HCT116 (cell line): Measurements from ENCODE around the gene SLC6A6. TPM values are rescaled to one million over a fixed set of nuclear protein-coding genes. Genes with fewer than 3 reads are reported as not detected.

ENCODE experiments used
- ATAC-seq: fragments of 200-7000 bp; cut with Tn5 transposase; 2 replicates; pipeline ENCODE4 v1.9.1; 2020; ENCODE audit warnings: mild to moderate bottlenecking, moderate library complexity
- BruUV-seq: library from RNA; stranded (reverse); fragments of 400-500 nt; replicated peaks from 2 replicates; lab custom pipeline; 2021; lab: Mats Ljungman, UMichigan
- CTCF ChIA-PET: fragments of 300-600 bp; sonication (Branson Sonifier 250); formaldehyde crosslinking; loops from one replicate; lab custom pipeline; 2021; ENCODE audit warnings: antibody characterized with exemption; lab: Charles Lee
- POLR2A ChIA-PET: fragments of 300-600, 350-600 bp; sonication (Branson Sonifier 250); formaldehyde crosslinking; loops from one replicate; lab custom pipeline; 2021; ENCODE audit warnings: antibody characterized with exemption; lab: Charles Lee
- RAD21 ChIA-PET, 2 experiments: fragments of 300-600 bp; sonication (Branson Sonifier 250); formaldehyde crosslinking; loops; one replicate each; lab custom pipeline; 2023; ENCODE audit warnings: low total read pairs in 2 of 2; ENCODE audit not compliant: uncharacterized antibody in 2 of 2, unreplicated experiment in 2 of 2, low non-redundant PET in 1 of 2; lab: Charles Lee
- DNase-seq: peaks from one replicate; pipeline ENCODE4 v3.0.0-alpha.2; 2010; ENCODE audit warnings: low read depth, low spot score
- H2AFZ ChIP-seq: fragments of 200-600 bp; shearing (Covaris generic), sonication (generic); 2 replicates; pipeline ENCODE4 v1.6.1; 2017; ENCODE audit warnings: low read depth, mixed run types, mixed read lengths, antibody characterized with exemption, low read length; ENCODE audit not compliant: poor library complexity, severe bottlenecking
- H3K27ac ChIP-seq: 2 replicates; pipeline ENCODE4 v1.5.1; 2012; ENCODE audit warnings: low read depth, low read length
- H3K27me3 ChIP-seq: fragments of 200-600 bp; sonication (generic); 2 replicates; pipeline ENCODE4 v1.6.1; 2016; ENCODE audit warnings: mixed run types, low read length, mixed read lengths; ENCODE audit not compliant: insufficient read depth
- H3K36me3 ChIP-seq, 2 experiments: fragments of 200-500 bp in 1 of 2; fragments of 200-600 bp in 1 of 2; sonication (Bioruptor generic) in 1 of 2; sonication (generic) in 1 of 2; 2 replicates each; pipeline versions ENCODE4 v1.5.1 to v1.6.1; 2014 to 2016; ENCODE audit warnings: low read length in 2 of 2, inconsistent platforms in 1 of 2, mixed read lengths in 1 of 2, mixed run types in 1 of 2; ENCODE audit not compliant: insufficient read depth in 2 of 2, control insufficient read depth in 1 of 2
- H3K4me1 ChIP-seq, 2 experiments: fragments of 200-600 bp in 1 of 2; sonication (generic) in 1 of 2; 2 replicates each; pipeline versions ENCODE4 v1.5.1 to v1.6.1; 2012 to 2017; ENCODE audit warnings: low read length in 2 of 2, inconsistent platforms in 1 of 2, mild to moderate bottlenecking in 1 of 2, mixed read lengths in 1 of 2, mixed run types in 1 of 2, moderate library complexity in 1 of 2; ENCODE audit not compliant: insufficient read depth in 2 of 2, control insufficient read depth in 1 of 2
- H3K4me2 ChIP-seq: fragments of 200-600 bp; sonication (generic); 2 replicates; pipeline ENCODE4 v1.6.1; 2017; ENCODE audit warnings: mixed run types, low read length, mixed read lengths
- H3K4me3 ChIP-seq, 2 experiments: fragments of 200-600 bp in 1 of 2; sonication (generic) in 1 of 2; replicated peaks in 1 of 2; 2 replicates each; pipeline ENCODE4 v1.5.1; 2011 to 2016; ENCODE audit warnings: low read length in 2 of 2, control low read depth in 1 of 2, low read depth in 1 of 2, mild to moderate bottlenecking in 1 of 2, mixed read lengths in 1 of 2, mixed run types in 1 of 2
- H3K79me2 ChIP-seq: fragments of 200-600 bp; sonication (generic); 2 replicates; pipeline ENCODE4 v1.6.1; 2017; ENCODE audit warnings: mild to moderate bottlenecking, mixed run types, low read length, moderate library complexity, mixed read lengths; ENCODE audit not compliant: insufficient read depth
- H3K9ac ChIP-seq: fragments of 200-600 bp; sonication (generic); 2 replicates; pipeline ENCODE4 v1.6.1; 2016; ENCODE audit warnings: low read length, mixed read lengths
- H3K9me2 ChIP-seq: fragments of 200-600 bp; sonication (generic), shearing (Covaris generic); 2 replicates; pipeline ENCODE4 v1.6.1; 2017; ENCODE audit warnings: mixed run types, mild to moderate bottlenecking, moderate library complexity; ENCODE audit not compliant: insufficient read depth
- H3K9me3 ChIP-seq, 2 experiments: fragments of 200-500 bp in 1 of 2; fragments of 200-600 bp in 1 of 2; sonication (Bioruptor generic) in 1 of 2; sonication (generic) in 1 of 2; 2 replicates each; pipeline ENCODE4 v1.6.1; 2014 to 2017; ENCODE audit warnings: low read length in 2 of 2, mixed read lengths in 2 of 2, inconsistent platforms in 1 of 2, low read depth in 1 of 2, mild to moderate bottlenecking in 1 of 2, mixed run types in 1 of 2, moderate library complexity in 1 of 2; ENCODE audit not compliant: control insufficient read depth in 1 of 2, insufficient read depth in 1 of 2
- H4K20me1 ChIP-seq: fragments of 200-600 bp; sonication (generic), shearing (Covaris generic); 2 replicates; pipeline ENCODE4 v1.6.1; 2017; ENCODE audit warnings: mixed run types, mild to moderate bottlenecking, moderate library complexity; ENCODE audit not compliant: insufficient read depth
- CEBPB ChIP-seq: IDR thresholded peaks from 2 replicates; pipeline ENCODE4 v1.6.1; 2012; ENCODE audit warnings: low read depth
- JUND ChIP-seq: IDR thresholded peaks from 2 replicates; pipeline ENCODE4 v1.6.1; 2012
- SIN3A ChIP-seq: IDR thresholded peaks from 2 replicates; pipeline ENCODE4 v1.6.1; 2012; ENCODE audit warnings: low read depth
- ZNF274 ChIP-seq: fragments of 200-500 bp; sonication (Bioruptor generic); IDR thresholded peaks from 2 replicates; pipeline ENCODE4 v1.6.1; 2014; ENCODE audit warnings: mild to moderate bottlenecking, low read depth, low read length, inconsistent platforms
- intact Hi-C: fragments of 100-400 bp; cut with micrococcal nuclease; formaldehyde crosslinking; loops from 2 replicates; pipeline ENCODE4 v1.10.0; 2022
- total RNA-seq: library from RNA; stranded (reverse); gene quantifications from one replicate; pipeline ENCODE4 v1.2.1, GENCODE V29; 2021; ENCODE audit not compliant: unreplicated experiment
- TF ChIP-seq, protein P1 (sequence below): IDR thresholded peaks from 2 replicates; pipeline ENCODE4 v1.6.1; 2011; ENCODE audit warnings: mild to moderate bottlenecking, low read length, moderate library complexity; ENCODE audit not compliant: insufficient replicate concordance; ENCODE audit errors: extremely low read depth
- TF ChIP-seq, protein P2 (sequence below): IDR thresholded peaks from 2 replicates; pipeline ENCODE4 v1.6.1; 2012

SLC6A6 gene
- total RNA-seq, 1 experiment from 2014 or later: 36.3 TPM

DNA sequence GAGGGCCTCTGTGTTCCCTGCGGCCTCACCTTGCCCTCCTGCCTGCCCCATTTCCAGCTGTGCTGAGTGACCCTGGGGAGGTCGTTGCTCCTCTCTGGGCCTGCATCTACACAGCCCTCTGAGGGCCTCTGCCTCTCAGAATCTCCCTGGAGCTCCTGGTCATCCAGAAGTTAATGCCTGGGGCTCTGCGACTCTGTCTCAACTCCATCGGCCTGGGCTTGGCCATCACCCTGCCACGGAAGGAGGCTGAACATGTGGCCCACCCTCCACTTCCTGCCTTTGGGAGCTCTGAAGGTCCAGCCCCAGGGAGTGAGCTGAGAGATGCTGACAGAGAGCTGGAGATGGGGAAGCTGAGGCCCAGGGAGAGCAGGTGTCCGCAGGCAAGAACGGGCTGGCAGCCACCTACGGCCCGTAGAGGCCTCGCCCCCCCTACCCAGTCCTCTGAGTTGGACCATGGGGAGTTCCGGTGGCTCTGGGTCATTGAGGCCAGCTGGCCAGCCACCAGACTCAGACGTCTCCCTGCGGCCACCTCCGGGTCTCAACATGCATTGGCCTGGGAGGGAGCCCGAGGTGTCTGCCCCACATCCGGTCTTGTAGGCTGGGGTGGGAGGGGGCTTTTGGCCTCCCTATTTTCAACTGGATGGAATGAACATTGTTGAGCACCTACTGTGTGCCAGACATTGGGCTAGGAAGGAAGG, 103.5 kb downstream of the SLC6A6 start:
- intact Hi-C loops: loop anchor here (5.0 kb wide), 1 partner anchor 276 kb away; no protein-coding TSS in a partner anchor
- CTCF ChIA-PET: no interaction called here

More for the DNA sequence above, 103.5 kb downstream of the SLC6A6 start:
- H3K79me2 ChIP-seq: no peaks in the 10 kb centered on the region
- TF ChIP-seq, protein P1, sequence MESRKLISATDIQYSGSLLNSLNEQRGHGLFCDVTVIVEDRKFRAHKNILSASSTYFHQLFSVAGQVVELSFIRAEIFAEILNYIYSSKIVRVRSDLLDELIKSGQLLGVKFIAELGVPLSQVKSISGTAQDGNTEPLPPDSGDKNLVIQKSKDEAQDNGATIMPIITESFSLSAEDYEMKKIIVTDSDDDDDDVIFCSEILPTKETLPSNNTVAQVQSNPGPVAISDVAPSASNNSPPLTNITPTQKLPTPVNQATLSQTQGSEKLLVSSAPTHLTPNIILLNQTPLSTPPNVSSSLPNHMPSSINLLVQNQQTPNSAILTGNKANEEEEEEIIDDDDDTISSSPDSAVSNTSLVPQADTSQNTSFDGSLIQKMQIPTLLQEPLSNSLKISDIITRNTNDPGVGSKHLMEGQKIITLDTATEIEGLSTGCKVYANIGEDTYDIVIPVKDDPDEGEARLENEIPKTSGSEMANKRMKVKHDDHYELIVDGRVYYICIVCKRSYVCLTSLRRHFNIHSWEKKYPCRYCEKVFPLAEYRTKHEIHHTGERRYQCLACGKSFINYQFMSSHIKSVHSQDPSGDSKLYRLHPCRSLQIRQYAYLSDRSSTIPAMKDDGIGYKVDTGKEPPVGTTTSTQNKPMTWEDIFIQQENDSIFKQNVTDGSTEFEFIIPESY: no peak
- TF ChIP-seq, protein P2, sequence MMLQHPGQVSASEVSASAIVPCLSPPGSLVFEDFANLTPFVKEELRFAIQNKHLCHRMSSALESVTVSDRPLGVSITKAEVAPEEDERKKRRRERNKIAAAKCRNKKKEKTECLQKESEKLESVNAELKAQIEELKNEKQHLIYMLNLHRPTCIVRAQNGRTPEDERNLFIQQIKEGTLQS: no peak
- TF ChIP-seq JUND: no peak
- no peak for TF ChIP-seq ZNF274
- no peak for TF ChIP-seq CEBPB
- TF ChIP-seq SIN3A: no peak
- no peaks in the 10 kb centered on the region for H3K36me3 ChIP-seq
- peaks cover 0 to 4% of the 10 kb centered on the region in 2 experiments; a peak in 1 of 4 replicates for H3K4me1 ChIP-seq
- ATAC-seq (no peak), DNase-seq (no peak)
- no peaks in the 10 kb centered on the region for H4K20me1 ChIP-seq
- no peak overlapping the region for H3K4me3 ChIP-seq
- no peak overlapping the region for H3K27ac ChIP-seq
- no TSS peak for BruUV-seq
- no peak overlapping the region for H2AFZ ChIP-seq
- no peak overlapping the region for H3K4me2 ChIP-seq
- ChIA-PET RAD21 (no interaction called here), POLR2A (no interaction called here)
- H3K9ac ChIP-seq: no peak overlapping the region
- peaks cover 5 to 11% of the 10 kb centered on the region in 2 experiments; a peak in 1 of 4 replicates for H3K9me3 ChIP-seq
- no peaks in the 10 kb centered on the region for H3K27me3 ChIP-seq
- no peaks in the 10 kb centered on the region for H3K9me2 ChIP-seq
